HG03066 (cell line): Measurements from ENCODE around the gene PTN.
"Not testable (repeated sequence)": the region's sequence is repeated elsewhere in the genome, so short reads cannot be mapped to it uniquely, and the experiment has no call there.

Experiments
- ATAC-seq: cut with Tn5 transposase; IDR thresholded peaks from one replicate; pipeline ENCODE4 v1.9.1; 2021; ENCODE audit warnings: low read depth; ENCODE audit not compliant: unreplicated experiment

Gene PTN

GRCh38 chr7:137196648-137197047, 146.9 kb downstream of the PTN start:
- ATAC-seq: no peak

GRCh38 chr7:137195996-137196395, 147.5 kb downstream of the PTN start:
- no peak for ATAC-seq

GRCh38 chr7:137181619-137182018, 161.9 kb downstream of the PTN start:
- not testable (repeated sequence) for ATAC-seq
